ENCODE measurements around the gene PNKD.

The PNKD gene

DNA sequence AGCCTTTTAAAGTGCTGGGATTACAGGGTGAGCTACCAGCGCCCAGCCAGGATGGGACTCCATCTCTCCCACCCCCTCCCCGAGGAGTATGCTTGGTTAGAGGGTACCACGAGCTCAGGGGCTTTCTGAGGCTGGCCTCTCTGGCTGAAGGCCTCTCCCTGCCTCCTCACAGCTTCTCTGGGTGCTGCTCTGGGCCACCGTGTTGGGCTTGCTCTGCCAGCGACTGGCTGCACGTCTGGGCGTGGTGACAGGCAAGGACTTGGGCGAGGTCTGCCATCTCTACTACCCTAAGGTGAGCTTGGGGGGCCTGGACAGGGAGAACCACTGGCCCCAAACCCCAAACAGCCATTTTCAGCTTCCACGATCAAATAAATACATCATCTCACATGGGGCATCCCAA, 114.7 kb downstream of the PNKD start:
- Histone ChIP-seq H3K9me2 (replicated peaks; ENCODE audit: control insufficient read depth, low read length) (no peaks in the 10 kb centered on the region), H3K27ac (ENCODE audit: low read depth, low read length) (no peak overlapping the region), H3K79me2 (ENCODE audit: control insufficient read depth, low read length) (no peaks in the 10 kb centered on the region)

DNA sequence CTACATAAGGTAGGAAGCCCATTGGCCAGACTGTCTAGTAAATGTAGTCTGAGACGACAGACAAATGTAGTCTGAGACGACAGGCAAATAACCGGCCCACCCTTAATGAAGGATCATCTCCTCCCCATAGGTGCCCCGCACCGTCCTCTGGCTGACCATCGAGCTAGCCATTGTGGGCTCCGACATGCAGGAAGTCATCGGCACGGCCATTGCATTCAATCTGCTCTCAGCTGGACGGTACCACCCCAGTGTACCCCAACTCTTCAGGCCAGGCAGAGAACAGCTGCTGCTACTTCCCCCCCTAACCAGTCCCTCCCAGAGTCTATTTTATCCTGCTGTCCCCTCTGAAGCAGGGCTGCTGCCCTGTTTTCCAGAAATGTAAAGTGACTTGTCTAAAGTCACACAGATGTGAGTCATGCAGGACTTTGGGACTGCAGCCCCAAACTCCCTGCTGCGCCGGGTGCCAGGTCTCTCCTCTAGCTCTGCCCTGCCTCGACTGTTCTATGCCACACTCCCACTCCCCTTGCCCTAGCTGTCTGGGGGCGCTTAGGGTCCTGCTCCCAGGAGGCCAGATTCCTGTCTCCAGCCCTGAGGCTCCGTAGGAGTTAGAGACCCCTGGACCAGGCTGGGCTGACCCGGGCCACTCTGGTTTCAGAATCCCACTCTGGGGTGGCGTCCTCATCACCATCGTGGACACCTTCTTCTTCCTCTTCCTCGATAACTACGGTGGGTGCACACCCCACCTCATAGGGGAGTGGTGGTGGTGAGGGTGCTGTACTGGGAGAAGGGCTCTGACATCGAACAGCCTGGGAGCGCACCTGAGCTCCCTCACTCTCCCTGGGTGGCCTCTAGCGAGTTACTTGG, 116.4 kb downstream of the PNKD start:
- Histone ChIP-seq H3K27me3 (ENCODE audit: control insufficient read depth, low read length) (peaks cover 5% of the 10 kb centered on the region; the same call in 1 of the 2 replicates), H3K27ac (ENCODE audit: low read depth, low read length) (no peak overlapping the region), H3K9me2 (replicated peaks; ENCODE audit: control insufficient read depth, low read length) (no peaks in the 10 kb centered on the region), H3K36me3 (ENCODE audit: control insufficient read depth, low read length) (no peaks in the 10 kb centered on the region), H4K20me1 (ENCODE audit: control insufficient read depth, insufficient read depth, low read depth, low read length) (0 out of 2 replicates have a peak, but pooled peaks cover 2% of the 10 kb centered on the region), H3K4me3 (ENCODE audit: low read length) (no peak overlapping the region), H3K4me2 (ENCODE audit: low read length) (no peak overlapping the region), H3K9me3 (ENCODE audit: control insufficient read depth, insufficient read depth, low read length) (no peaks in the 10 kb centered on the region), H3K79me2 (ENCODE audit: control insufficient read depth, low read length) (no peaks in the 10 kb centered on the region), H3F3A (ENCODE audit: control insufficient read depth, insufficient read depth) (no peaks in the 10 kb centered on the region), H3K4me1 (ENCODE audit: control insufficient read depth, low read length) (peaks cover 19% of the 10 kb centered on the region)
- TF ChIP-seq, protein P1, sequence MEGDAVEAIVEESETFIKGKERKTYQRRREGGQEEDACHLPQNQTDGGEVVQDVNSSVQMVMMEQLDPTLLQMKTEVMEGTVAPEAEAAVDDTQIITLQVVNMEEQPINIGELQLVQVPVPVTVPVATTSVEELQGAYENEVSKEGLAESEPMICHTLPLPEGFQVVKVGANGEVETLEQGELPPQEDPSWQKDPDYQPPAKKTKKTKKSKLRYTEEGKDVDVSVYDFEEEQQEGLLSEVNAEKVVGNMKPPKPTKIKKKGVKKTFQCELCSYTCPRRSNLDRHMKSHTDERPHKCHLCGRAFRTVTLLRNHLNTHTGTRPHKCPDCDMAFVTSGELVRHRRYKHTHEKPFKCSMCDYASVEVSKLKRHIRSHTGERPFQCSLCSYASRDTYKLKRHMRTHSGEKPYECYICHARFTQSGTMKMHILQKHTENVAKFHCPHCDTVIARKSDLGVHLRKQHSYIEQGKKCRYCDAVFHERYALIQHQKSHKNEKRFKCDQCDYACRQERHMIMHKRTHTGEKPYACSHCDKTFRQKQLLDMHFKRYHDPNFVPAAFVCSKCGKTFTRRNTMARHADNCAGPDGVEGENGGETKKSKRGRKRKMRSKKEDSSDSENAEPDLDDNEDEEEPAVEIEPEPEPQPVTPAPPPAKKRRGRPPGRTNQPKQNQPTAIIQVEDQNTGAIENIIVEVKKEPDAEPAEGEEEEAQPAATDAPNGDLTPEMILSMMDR (IDR thresholded peaks at IDR 0.05; ENCODE audit: low read depth, low read length, poor library complexity, severe bottlenecking) = no peak
- no peak for TF ChIP-seq EZH2phosphoT487 (IDR thresholded peaks at IDR 0.05; ENCODE audit: borderline replicate concordance, low read length)

More for the DNA sequence above, 114.7 kb downstream of the PNKD start:
- Histone ChIP-seq H4K20me1 (ENCODE audit: control insufficient read depth, insufficient read depth, low read depth, low read length) (0 out of 2 replicates have a peak, but pooled peaks cover 2% of the 10 kb centered on the region), H3K4me3 (ENCODE audit: low read length) (no peak overlapping the region), H3K4me2 (ENCODE audit: low read length) (no peak overlapping the region), H3F3A (ENCODE audit: control insufficient read depth, insufficient read depth) (no peaks in the 10 kb centered on the region), H3K9me3 (ENCODE audit: control insufficient read depth, insufficient read depth, low read length) (no peaks in the 10 kb centered on the region), H3K4me1 (ENCODE audit: control insufficient read depth, low read length) (peaks cover 23% of the 10 kb centered on the region), H3K36me3 (ENCODE audit: control insufficient read depth, low read length) (no peaks in the 10 kb centered on the region), H3K27me3 (ENCODE audit: control insufficient read depth, low read length) (peaks cover 5% of the 10 kb centered on the region; the same call in 1 of the 2 replicates)
- TF ChIP-seq, protein P1 (IDR thresholded peaks at IDR 0.05; ENCODE audit: low read depth, low read length, poor library complexity, severe bottlenecking) = no peak
- TF ChIP-seq EZH2phosphoT487 (IDR thresholded peaks at IDR 0.05; ENCODE audit: borderline replicate concordance, low read length) = no peak

DNA sequence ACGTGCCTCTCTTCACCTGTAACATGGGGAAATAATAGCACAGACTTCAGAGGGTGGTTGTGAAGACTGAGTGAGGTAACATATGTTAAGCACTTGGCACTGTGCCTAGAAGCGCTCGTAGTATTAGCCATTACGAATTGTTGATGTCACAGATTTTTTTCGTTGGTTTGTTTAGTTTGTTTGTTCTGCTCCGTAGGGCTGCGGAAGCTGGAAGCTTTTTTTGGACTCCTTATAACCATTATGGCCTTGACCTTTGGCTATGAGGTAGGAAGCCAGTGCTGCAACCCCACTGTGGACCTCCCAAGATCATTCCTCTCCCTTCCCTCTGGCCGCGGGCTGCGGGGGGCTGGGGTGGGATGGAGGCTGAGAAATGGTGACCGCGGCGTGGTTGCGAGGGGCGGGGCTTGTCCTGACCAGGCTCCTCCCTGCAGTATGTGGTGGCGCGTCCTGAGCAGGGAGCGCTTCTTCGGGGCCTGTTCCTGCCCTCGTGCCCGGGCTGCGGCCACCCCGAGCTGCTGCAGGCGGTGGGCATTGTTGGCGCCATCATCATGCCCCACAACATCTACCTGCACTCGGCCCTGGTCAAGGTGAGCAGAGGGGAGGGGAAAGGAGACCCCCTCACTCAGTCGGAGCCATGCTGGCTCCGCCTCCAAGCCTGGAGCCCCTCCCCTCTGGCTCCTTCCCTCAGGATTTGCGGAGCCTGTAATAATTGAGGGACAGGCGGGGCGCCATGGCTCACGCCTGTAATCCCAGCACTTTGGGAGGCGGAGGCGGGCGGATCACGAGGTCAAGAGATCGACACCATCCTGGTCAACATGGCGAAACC, 117.3 kb downstream of the PNKD start:
- Histone ChIP-seq H3K79me2 (ENCODE audit: control insufficient read depth, low read length) (no peaks in the 10 kb centered on the region), H3K4me2 (ENCODE audit: low read length) (no peak overlapping the region), H4K20me1 (ENCODE audit: control insufficient read depth, insufficient read depth, low read depth, low read length) (0 out of 2 replicates have a peak, but pooled peaks cover 1% of the 10 kb centered on the region), H3K36me3 (ENCODE audit: control insufficient read depth, low read length) (no peaks in the 10 kb centered on the region), H3K27me3 (ENCODE audit: control insufficient read depth, low read length) (peaks cover 3% of the 10 kb centered on the region; the same call in 1 of the 2 replicates), H3K27ac (ENCODE audit: low read depth, low read length) (no peak overlapping the region), H3K4me1 (ENCODE audit: control insufficient read depth, low read length) (peaks cover 10% of the 10 kb centered on the region), H3K9me2 (replicated peaks; ENCODE audit: control insufficient read depth, low read length) (no peaks in the 10 kb centered on the region), H3F3A (ENCODE audit: control insufficient read depth, insufficient read depth) (no peaks in the 10 kb centered on the region), H3K9me3 (ENCODE audit: control insufficient read depth, insufficient read depth, low read length) (no peaks in the 10 kb centered on the region), H3K4me3 (ENCODE audit: low read length) (no peak overlapping the region)
- TF ChIP-seq, protein P1 (IDR thresholded peaks at IDR 0.05; ENCODE audit: low read depth, low read length, poor library complexity, severe bottlenecking) = no peak
- TF ChIP-seq EZH2phosphoT487 (IDR thresholded peaks at IDR 0.05; ENCODE audit: borderline replicate concordance, low read length) = no peak
